Activated naive CD4-positive, alpha-beta T cell treated with anti-CD3 and anti-CD28 coated beads, Interleukin-2, amount 50 U/mL, for 72 hours (primary cell): ENCODE results near the gene PLEKHA5. TPM values are rescaled to one million over a fixed set of nuclear protein-coding genes. Genes with fewer than 3 reads are reported as not detected.

Source experiments
- ATAC-seq, 2 donors: fragments of 150-1000 bp; cut with Tn5 transposase; 2 replicates each; pipeline ENCODE4 v1.10.0; 2021; ENCODE audit warnings: mild to moderate bottlenecking in 2 of 2, moderate library complexity in 2 of 2
- DNase-seq, 2 donors: peaks; one replicate each; pipeline ENCODE4 v3.0.0; 2021 to 2022; ENCODE audit warnings: low spot score in 2 of 2
- H3K27ac Mint-ChIP-seq, 2 donors: one replicate each; pipeline ENCODE4 v1.8.0; 2022; ENCODE audit warnings: mild to moderate bottlenecking in 2 of 2, mixed read lengths in 2 of 2
- H3K36me3 Mint-ChIP-seq, 2 donors: one replicate each; pipeline ENCODE4 v1.8.0; 2022; ENCODE audit warnings: mixed read lengths in 2 of 2
- H3K9me3 Mint-ChIP-seq, 2 donors: one replicate each; pipeline ENCODE4 v1.8.0; 2022; ENCODE audit warnings: mixed read lengths in 2 of 2
- total RNA-seq, 2 donors: library from RNA; stranded (reverse); gene quantifications; one replicate each; pipeline ENCODE4 v1.2.3, GENCODE V29; 2022

The PLEKHA5 gene
- total RNA-seq, 2 donors from 2014 or later: 0.66 to 2.9 TPM

GRCh38 chr12:19119440-19119839 lies 10.1 kb upstream of the PLEKHA5 start:
- H3K36me3 Mint-ChIP-seq: no peaks in the 10 kb centered on the region

DNA sequence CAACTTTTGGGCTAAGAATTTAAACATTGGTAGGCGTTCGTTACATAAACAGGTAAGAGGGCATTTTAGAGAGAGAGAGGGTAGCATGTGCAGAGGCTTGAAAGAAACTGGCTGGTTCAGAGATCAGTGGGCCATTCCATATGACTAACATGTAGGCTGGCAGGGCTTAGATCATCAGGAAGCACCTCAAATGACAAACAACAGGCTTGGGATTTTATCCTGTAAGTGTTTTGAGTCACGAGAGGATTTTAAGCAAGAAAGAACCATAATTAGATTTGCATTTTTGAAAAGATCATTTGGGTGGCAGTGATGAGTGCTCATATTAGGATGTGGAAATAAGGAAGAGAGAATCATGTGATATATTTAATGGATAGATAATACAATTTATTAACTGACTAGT lies 8.7 kb upstream of the PLEKHA5 start:
- Mint-ChIP-seq H3K27ac (no peak overlapping the region), H3K36me3 (no peaks in the 10 kb centered on the region), H3K9me3 (no peaks in the 10 kb centered on the region)
- DNase-seq: no peak
- ATAC-seq: no peak

More at GRCh38 chr12:19119440-19119839, 10.1 kb upstream of the PLEKHA5 start:
- Mint-ChIP-seq H3K9me3 (no peaks in the 10 kb centered on the region), H3K27ac (no peak overlapping the region)
- no peak for DNase-seq
- ATAC-seq: no peak

DNA sequence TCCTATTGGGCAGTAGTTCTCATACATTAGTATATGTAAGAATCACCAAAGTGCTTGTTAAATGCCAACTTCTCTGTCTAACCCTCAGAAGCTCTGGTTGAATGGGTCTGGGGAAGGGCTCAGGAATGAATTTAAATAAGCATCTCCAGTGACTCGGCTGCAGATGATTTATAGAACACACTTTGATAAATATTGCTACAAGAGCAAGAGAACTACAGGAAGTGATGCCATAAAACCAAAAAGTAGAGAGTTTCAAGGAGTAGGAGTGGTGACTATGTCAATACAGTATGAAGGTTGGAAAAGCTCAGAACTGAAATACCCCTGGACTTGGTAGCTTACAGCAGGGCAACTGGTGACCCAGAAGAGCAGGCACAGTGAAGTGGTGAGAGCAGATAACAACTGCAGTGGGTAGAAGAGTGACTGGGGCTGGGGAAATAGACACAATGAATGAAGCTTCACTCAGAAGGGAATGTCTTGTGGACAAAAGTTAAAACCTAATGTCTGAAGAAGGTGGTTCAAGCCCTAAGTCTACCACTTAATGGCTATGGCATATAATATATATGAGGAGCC lies 8.0 kb upstream of the PLEKHA5 start:
- ATAC-seq (no peak), DNase-seq (no peak)
- Mint-ChIP-seq H3K27ac (no peak overlapping the region), H3K36me3 (no peaks in the 10 kb centered on the region), H3K9me3 (no peaks in the 10 kb centered on the region)

GRCh38 chr12:19125325-19125724 lies 4.2 kb upstream of the PLEKHA5 start:
- peaks cover 7 to 13% of the 10 kb centered on the region in 2 donors for H3K9me3 Mint-ChIP-seq
- DNase-seq (no peak), ATAC-seq (peak; percentile 51 to 78)
- H3K36me3 Mint-ChIP-seq: peaks cover 20 to 22% of the 10 kb centered on the region in 2 donors
- H3K27ac Mint-ChIP-seq: no peak overlapping the region

DNA sequence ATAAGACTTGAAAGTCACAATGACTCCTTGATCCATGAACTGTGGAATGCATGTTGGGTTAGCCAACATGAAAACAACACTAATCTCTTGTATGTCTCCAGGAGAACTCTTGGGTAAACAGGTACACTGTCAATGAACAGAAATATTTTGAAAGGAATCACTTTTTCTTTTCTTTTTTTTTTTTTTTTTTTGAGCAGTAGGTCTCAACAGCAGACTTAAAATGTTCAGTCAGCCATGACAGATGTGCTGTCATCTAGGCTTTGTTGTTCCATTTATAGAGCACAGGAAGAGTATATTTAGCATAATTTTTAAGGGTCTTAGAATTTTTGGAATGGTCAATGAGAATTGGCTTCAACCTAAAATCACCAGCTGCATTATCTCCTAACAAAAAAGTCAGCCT lies 2.3 kb upstream of the PLEKHA5 start:
- ATAC-seq: no peak
- Mint-ChIP-seq H3K9me3 (peaks cover 7 to 13% of the 10 kb centered on the region in 2 donors), H3K27ac (no peak overlapping the region), H3K36me3 (peaks cover 20 to 29% of the 10 kb centered on the region in 2 donors)
- DNase-seq: no peak

- DNase-seq: no peak
Observed at GRCh38 chr12:19128485-19128884, 1.0 kb upstream of the PLEKHA5 start.

DNA sequence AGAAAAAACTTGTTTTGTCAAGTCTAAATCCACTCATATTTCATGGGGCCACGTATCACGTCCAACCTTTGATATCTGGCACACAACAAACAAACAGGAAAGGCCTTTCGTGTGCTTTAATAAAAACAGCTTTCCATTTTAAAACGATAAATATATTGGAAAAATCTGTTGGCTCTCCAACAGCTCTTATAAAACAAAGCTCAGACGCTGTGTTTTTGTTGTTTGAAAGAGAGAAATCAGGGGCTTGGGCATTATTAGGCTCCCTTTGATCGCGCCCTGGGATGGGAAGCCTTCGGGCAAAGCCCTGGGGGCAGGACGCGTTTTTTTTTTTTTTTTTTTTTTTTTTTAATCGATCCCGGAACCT lies 429 bp upstream of the PLEKHA5 start:
- Mint-ChIP-seq H3K9me3 (peaks cover 7 to 13% of the 10 kb centered on the region in 2 donors), H3K36me3 (peaks cover 20 to 29% of the 10 kb centered on the region in 2 donors), H3K27ac (no peak overlapping the region)
- DNase-seq (no peak), ATAC-seq (no peak)

More at GRCh38 chr12:19128485-19128884, 1.0 kb upstream of the PLEKHA5 start:
- no peak for ATAC-seq
- peaks cover 20 to 29% of the 10 kb centered on the region in 2 donors for H3K36me3 Mint-ChIP-seq
- no peak overlapping the region for H3K27ac Mint-ChIP-seq
- H3K9me3 Mint-ChIP-seq: peaks cover 7 to 13% of the 10 kb centered on the region in 2 donors

DNA sequence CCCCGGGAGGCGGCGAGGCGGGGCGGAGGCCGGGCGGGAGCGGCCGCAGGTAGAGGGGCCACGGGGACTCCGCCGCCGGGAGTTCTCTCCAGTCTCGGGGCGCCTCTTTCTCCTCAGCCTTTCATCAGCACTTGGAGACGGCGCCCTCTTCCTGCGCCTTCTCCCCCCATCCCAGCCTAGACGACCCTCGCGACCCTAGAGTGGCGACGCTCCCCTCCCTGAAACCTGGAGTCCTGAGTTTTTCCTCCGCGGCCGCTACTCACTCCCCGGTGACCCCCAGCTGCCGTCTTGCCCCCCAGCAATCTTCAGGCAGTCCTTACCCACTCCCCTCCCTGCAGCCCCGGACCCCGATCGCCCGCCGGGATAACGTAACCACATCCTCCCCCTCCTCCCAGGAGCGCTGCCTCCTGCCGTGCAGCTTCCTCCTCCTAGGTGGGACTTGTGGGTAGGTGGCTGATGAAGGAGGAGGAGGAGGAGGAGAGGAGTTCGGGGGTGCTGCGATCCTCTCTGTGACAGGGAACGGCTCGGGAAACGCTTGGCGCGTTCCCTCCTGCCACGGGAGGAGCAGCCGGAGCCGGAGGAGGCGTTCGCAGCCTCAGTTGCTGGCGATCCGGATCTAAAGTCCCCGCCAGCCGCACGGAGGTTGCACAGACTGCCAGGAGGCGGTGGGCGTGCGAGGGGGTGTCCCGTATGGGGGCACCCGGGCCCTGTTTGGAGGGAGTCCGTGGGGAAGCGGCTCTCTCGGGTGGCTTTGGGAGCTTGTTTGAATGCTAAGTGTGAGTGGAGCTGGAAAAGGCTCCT lies 891 bp downstream of the PLEKHA5 start:
- ATAC-seq (peak; percentile 18 to 43), DNase-seq (peak in 1 of 2 donors; percentile 10)
- H3K9me3 Mint-ChIP-seq: peaks cover 7 to 13% of the 10 kb centered on the region in 2 donors
- peaks cover 20 to 29% of the 10 kb centered on the region in 2 donors for H3K36me3 Mint-ChIP-seq
- peak overlapping the region in 1 of 2 donors; percentile 71 for H3K27ac Mint-ChIP-seq

GRCh38 chr12:19131025-19131444 lies 1.5 kb downstream of the PLEKHA5 start:
- peaks cover 20 to 29% of the 10 kb centered on the region in 2 donors for H3K36me3 Mint-ChIP-seq
- H3K9me3 Mint-ChIP-seq: peaks cover 7 to 13% of the 10 kb centered on the region in 2 donors
- peak overlapping the region in 1 of 2 donors; percentile 71 for H3K27ac Mint-ChIP-seq
- ATAC-seq (peak in 1 of 2 donors; percentile 3), DNase-seq (no peak)

- no peaks in the 10 kb centered on the region for H3K9me3 Mint-ChIP-seq
- no peak for DNase-seq
- no peaks in the 10 kb centered on the region for H3K36me3 Mint-ChIP-seq
- no peak overlapping the region for H3K27ac Mint-ChIP-seq
- no peak for ATAC-seq
Observed at GRCh38 chr12:19138551-19138950, 9.0 kb downstream of the PLEKHA5 start.

DNA sequence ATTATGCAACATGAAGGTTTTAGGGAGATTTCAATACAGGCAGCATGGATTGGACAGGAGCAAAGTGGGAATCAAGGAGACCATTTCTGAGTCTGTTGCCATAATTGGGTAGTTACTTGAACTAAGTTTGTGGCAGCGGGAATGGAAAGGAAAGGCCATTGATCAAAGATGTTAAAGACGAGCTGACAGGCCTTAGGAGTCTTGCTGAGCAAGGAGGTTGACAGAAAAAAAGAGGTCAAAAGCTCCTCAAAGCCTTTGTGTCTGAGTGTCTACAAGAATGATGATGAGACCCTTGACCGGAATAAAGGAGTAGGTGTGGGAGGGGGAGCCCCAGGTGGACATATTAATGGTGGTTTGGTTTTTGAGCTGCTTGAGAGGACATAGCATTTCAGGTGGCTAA lies 9.4 kb downstream of the PLEKHA5 start:
- Mint-ChIP-seq H3K9me3 (no peaks in the 10 kb centered on the region), H3K36me3 (no peaks in the 10 kb centered on the region), H3K27ac (no peak overlapping the region)
- no peak for ATAC-seq
- no peak for DNase-seq

- ATAC-seq: no peak
- no peak for DNase-seq
- H3K27ac Mint-ChIP-seq: no peak overlapping the region
Observed at GRCh38 chr12:19139615-19140194, 10.2 kb downstream of the PLEKHA5 start.

GRCh38 chr12:19140381-19141236 lies 11.1 kb downstream of the PLEKHA5 start:
- ATAC-seq: no peak
- H3K9me3 Mint-ChIP-seq: no peaks in the 10 kb centered on the region
- H3K36me3 Mint-ChIP-seq: no peaks in the 10 kb centered on the region
- no peak overlapping the region for H3K27ac Mint-ChIP-seq
- no peak for DNase-seq

More at GRCh38 chr12:19139615-19140194, 10.2 kb downstream of the PLEKHA5 start:
- H3K9me3 Mint-ChIP-seq: no peaks in the 10 kb centered on the region
- H3K36me3 Mint-ChIP-seq: no peaks in the 10 kb centered on the region

GRCh38 chr12:19142499-19142898 lies 13.0 kb downstream of the PLEKHA5 start:
- no peaks in the 10 kb centered on the region for H3K36me3 Mint-ChIP-seq
- ATAC-seq (no peak), DNase-seq (no peak)
- H3K9me3 Mint-ChIP-seq: no peaks in the 10 kb centered on the region
- no peak overlapping the region for H3K27ac Mint-ChIP-seq

- DNase-seq (no peak), ATAC-seq (no peak)
- H3K9me3 Mint-ChIP-seq: no peaks in the 10 kb centered on the region
- no peaks in the 10 kb centered on the region for H3K36me3 Mint-ChIP-seq
- no peak overlapping the region for H3K27ac Mint-ChIP-seq
Observed at GRCh38 chr12:19144287-19144686, 14.8 kb downstream of the PLEKHA5 start.

DNA sequence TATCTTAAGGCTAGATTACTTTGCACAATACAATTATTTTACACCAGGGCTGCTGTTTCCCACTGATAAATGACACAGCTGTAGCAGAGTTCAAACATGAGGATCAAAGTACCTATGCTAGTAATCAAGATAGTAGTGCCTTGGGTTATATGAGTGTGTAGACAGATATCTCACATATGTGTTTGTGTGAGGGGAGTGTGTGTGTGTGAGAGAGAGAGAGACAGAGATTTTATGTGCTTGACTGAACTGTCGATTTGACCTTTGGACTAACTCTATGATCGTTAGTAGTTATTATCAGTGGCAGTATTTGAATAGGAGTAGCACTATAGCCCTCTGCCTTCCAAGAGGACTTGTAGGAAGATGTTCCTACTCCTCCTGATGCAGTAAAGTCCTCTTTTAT lies 15.5 kb downstream of the PLEKHA5 start:
- H3K36me3 Mint-ChIP-seq: no peaks in the 10 kb centered on the region
- no peak for ATAC-seq
- no peaks in the 10 kb centered on the region for H3K9me3 Mint-ChIP-seq
- no peak overlapping the region for H3K27ac Mint-ChIP-seq
- no peak for DNase-seq

- H3K9me3 Mint-ChIP-seq: no peaks in the 10 kb centered on the region
- DNase-seq (no peak), ATAC-seq (no peak)
- H3K36me3 Mint-ChIP-seq: no peaks in the 10 kb centered on the region
- no peak overlapping the region for H3K27ac Mint-ChIP-seq
Observed at GRCh38 chr12:19148860-19149259, 19.3 kb downstream of the PLEKHA5 start.
